Thoracic aorta (tissue), 2 donors: Measurements from ENCODE around the gene OPTN. TPM values are rescaled to one million over a fixed set of nuclear protein-coding genes. Genes with fewer than 3 reads are reported as not detected.

Experiments
- ATAC-seq: fragments of 150-250 bp; one replicate; pipeline ENCODE4 v1.8.0; 2017; ENCODE audit warnings: low read depth; ENCODE audit not compliant: insufficient number of reproducible peaks, low FRiP score
- DNase-seq: peaks from one replicate; pipeline ENCODE4 v3.0.0-alpha.2; 2020; ENCODE audit warnings: low spot score
- H3K27ac ChIP-seq, 2 donors: fragments of 200-600 bp; sonication (generic); 1 replicate in 1 of 2; 2 replicates in 1 of 2; pipeline ENCODE4 v1.5.1; 2016; ENCODE audit warnings: mild to moderate bottlenecking in 2 of 2, moderate library complexity in 2 of 2
- H3K27me3 ChIP-seq: fragments of 200-600 bp; sonication (generic); replicated peaks from 2 replicates; pipeline ENCODE4 v1.6.0; 2016; ENCODE audit warnings: mild to moderate bottlenecking; ENCODE audit not compliant: insufficient read depth
- H3K36me3 ChIP-seq: fragments of 200-600 bp; sonication (generic); one replicate; pipeline ENCODE4 v1.5.1; 2016
- H3K4me1 ChIP-seq, 2 donors: fragments of 200-600 bp; sonication (generic); 1 replicate in 1 of 2; 2 replicates in 1 of 2; pipeline versions ENCODE4 v1.5.1 to v1.6.0; 2016; ENCODE audit warnings: low read depth in 2 of 2, mild to moderate bottlenecking in 1 of 2; ENCODE audit not compliant: control insufficient read depth in 1 of 2
- H3K4me3 ChIP-seq: fragments of 200-600 bp; sonication (generic); 2 replicates; pipeline ENCODE4 v1.5.1; 2016; ENCODE audit warnings: mild to moderate bottlenecking
- H3K9me3 ChIP-seq: fragments of 200-600 bp; sonication (generic); 2 replicates; pipeline ENCODE4 v1.5.1; 2016
- CTCF ChIP-seq: fragments of 200-600 bp; sonication (generic); IDR thresholded peaks from one replicate; pipeline ENCODE4 v1.5.1; 2019; ENCODE audit warnings: antibody characterized with exemption
- total RNA-seq, 2 donors: library from RNA; depleted of rRNA; stranded (reverse); fragments of >200 nt; gene quantifications; one replicate each; pipeline versions ENCODE4 v1.1.0 to v1.2.3, GENCODE V29; 2016

The OPTN gene
- total RNA-seq, 2 donors from 2014 or later, result 55.8 to 70.3 TPM

- Histone ChIP-seq H3K36me3 (no peaks in the 10 kb centered on the region), H3K4me1 (no peaks in the 10 kb centered on the region), H3K9me3 (no peaks in the 10 kb centered on the region), H3K27ac (no peak overlapping the region), H3K4me3 (no peak overlapping the region), H3K27me3 (no peaks in the 10 kb centered on the region)
- ATAC-seq (no peak), DNase-seq (no peak)
- TF ChIP-seq CTCF, result no peak
These were observed 67.6 kb downstream of the OPTN start for GRCh38 chr10:13167568-13167967.

- no peaks in the 10 kb centered on the region for H3K9me3 ChIP-seq
- no peak overlapping the region for H3K4me3 ChIP-seq
- no peak for TF ChIP-seq CTCF
- H3K27me3 ChIP-seq, result no peaks in the 10 kb centered on the region
- H3K4me1 ChIP-seq, result no peaks in the 10 kb centered on the region
- ATAC-seq (no peak), DNase-seq (no peak)
- H3K27ac ChIP-seq, result no peak overlapping the region
- H3K36me3 ChIP-seq, result no peaks in the 10 kb centered on the region
These were observed 68.8 kb downstream of the OPTN start for GRCh38 chr10:13168781-13169180.

GRCh38 chr10:13173616-13174015 is 73.7 kb downstream of the OPTN start:
- no peak for ATAC-seq
- DNase-seq, result no peak
- no peak for TF ChIP-seq CTCF

GRCh38 chr10:13180788-13181187 is 80.8 kb downstream of the OPTN start:
- no peak overlapping the region for H3K27ac ChIP-seq
- H3K4me1 ChIP-seq, result peaks cover 0 to 8% of the 10 kb centered on the region in 2 donors
- no peak for DNase-seq
- H3K36me3 ChIP-seq, result no peaks in the 10 kb centered on the region
- no peak for ATAC-seq
- H3K4me3 ChIP-seq, result no peak overlapping the region
- no peak for TF ChIP-seq CTCF
- no peaks in the 10 kb centered on the region for H3K27me3 ChIP-seq
- no peaks in the 10 kb centered on the region for H3K9me3 ChIP-seq

More at GRCh38 chr10:13173616-13174015, 73.7 kb downstream of the OPTN start:
- Histone ChIP-seq H3K4me1 (no peaks in the 10 kb centered on the region), H3K36me3 (no peaks in the 10 kb centered on the region), H3K9me3 (no peaks in the 10 kb centered on the region), H3K4me3 (no peak overlapping the region), H3K27ac (no peak overlapping the region), H3K27me3 (no peaks in the 10 kb centered on the region)

- H3K36me3 ChIP-seq, result no peaks in the 10 kb centered on the region
- H3K27ac ChIP-seq, result no peak overlapping the region
- DNase-seq (no peak), ATAC-seq (no peak)
- H3K9me3 ChIP-seq, result no peaks in the 10 kb centered on the region
- H3K4me3 ChIP-seq, result no peak overlapping the region
- H3K27me3 ChIP-seq, result no peaks in the 10 kb centered on the region
- no peak for TF ChIP-seq CTCF
- peaks cover 0 to 8% of the 10 kb centered on the region in 2 donors for H3K4me1 ChIP-seq
These were observed 82.5 kb downstream of the OPTN start for GRCh38 chr10:13182424-13182823.
